Retina (tissue), 1 donor: ENCODE data around the gene NRAP.

Source experiments
- DNase-seq: peaks from one replicate; pipeline ENCODE4 v3.0.0-alpha.2; 2016

The NRAP gene

GRCh38 chr10:113663908-113664307 lies at the start of gene NRAP:
Gene NRAP, minus strand, starts transcription at chr10:113664041. Its CDS starts 159 bp downstream, at chr10:113663882.
- DNase-seq, result no peak

GRCh38 chr10:113713640-113713982 lies 49.8 kb upstream of the NRAP start:
- no peak for DNase-seq

- DNase-seq, result no peak
Observed at GRCh38 chr10:113712755-113713639, 49.2 kb upstream of the NRAP start.

GRCh38 chr10:113712024-113712423 lies 48.2 kb upstream of the NRAP start:
- no peak for DNase-seq

GRCh38 chr10:113711142-113711541 lies 47.3 kb upstream of the NRAP start:
- DNase-seq, result peak; percentile 54

- DNase-seq, result no peak
Observed at GRCh38 chr10:113709221-113709838, 45.5 kb upstream of the NRAP start.

- no peak for DNase-seq
Observed at GRCh38 chr10:113708640-113709039, 44.8 kb upstream of the NRAP start.

GRCh38 chr10:113706623-113707022 lies 42.8 kb upstream of the NRAP start:
- no peak for DNase-seq

- peak; percentile 10 for DNase-seq
Observed at GRCh38 chr10:113705344-113705652, 41.5 kb upstream of the NRAP start.

- DNase-seq, result peak; percentile 41
Observed at GRCh38 chr10:113704637-113705343, 40.9 kb upstream of the NRAP start.

GRCh38 chr10:113697595-113697994 lies 33.8 kb upstream of the NRAP start:
- DNase-seq, result no peak

GRCh38 chr10:113695691-113696090 lies 31.9 kb upstream of the NRAP start:
- DNase-seq, result no peak

GRCh38 chr10:113693348-113693747 lies 29.5 kb upstream of the NRAP start:
- DNase-seq, result no peak

- DNase-seq, result no peak
Observed at GRCh38 chr10:113692271-113692670, 28.4 kb upstream of the NRAP start.

GRCh38 chr10:113691381-113691780 lies 27.5 kb upstream of the NRAP start:
- DNase-seq, result no peak

GRCh38 chr10:113690749-113691148 lies 26.9 kb upstream of the NRAP start:
- no peak for DNase-seq

- no peak for DNase-seq
Observed at GRCh38 chr10:113689574-113689973, 25.7 kb upstream of the NRAP start.

GRCh38 chr10:113689057-113689456 lies 25.2 kb upstream of the NRAP start:
- DNase-seq, result no peak

GRCh38 chr10:113687037-113687436 lies 23.2 kb upstream of the NRAP start:
- no peak for DNase-seq

GRCh38 chr10:113686028-113686427 lies 22.2 kb upstream of the NRAP start:
- no peak for DNase-seq

GRCh38 chr10:113683300-113683699 lies 19.5 kb upstream of the NRAP start:
- no peak for DNase-seq

- no peak for DNase-seq
Observed at GRCh38 chr10:113681533-113682470, 18.0 kb upstream of the NRAP start.
